GM23338 (cell line): Measurements from ENCODE around the gene SLC19A2. TPM values are rescaled to one million over a fixed set of nuclear protein-coding genes. Genes with fewer than 3 reads are reported as not detected.

Experiments
- ATAC-seq: fragments of 200-7000 bp; cut with Tn5 transposase; 3 replicates; pipeline ENCODE4 v1.9.1; 2020
- DNase-seq: peaks from one replicate; pipeline ENCODE4 v3.0.0-alpha.2; 2015; ENCODE audit warnings: low spot score
- H2AFZ ChIP-seq: fragments of 200-600 bp; sonication (generic); 2 replicates; pipeline ENCODE4 v1.8.0; 2016; ENCODE audit warnings: antibody characterized with exemption, mild to moderate bottlenecking, moderate library complexity
- H3F3A ChIP-seq: fragments of 200-600 bp; sonication (generic); replicated peaks from 2 replicates; pipeline ENCODE4 v1.8.0; 2017; ENCODE audit warnings: antibody characterized with exemption, mixed run types, low read depth
- H3K27ac ChIP-seq: fragments of 200-600 bp; sonication (generic); 2 replicates; pipeline ENCODE4 v1.6.1; 2016; ENCODE audit warnings: low read depth
- H3K27me3 ChIP-seq: fragments of 200-600 bp; sonication (generic); 2 replicates; pipeline ENCODE4 v1.8.0; 2016; ENCODE audit warnings: mild to moderate bottlenecking, mixed run types, moderate library complexity; ENCODE audit not compliant: insufficient read depth
- H3K36me3 ChIP-seq: fragments of 200-600 bp; sonication (generic); 2 replicates; pipeline ENCODE4 v1.8.0; 2016; ENCODE audit warnings: mild to moderate bottlenecking; ENCODE audit not compliant: insufficient read depth
- H3K4me1 ChIP-seq: fragments of 200-600 bp; sonication (generic); 2 replicates; pipeline ENCODE4 v1.8.0; 2016; ENCODE audit warnings: mild to moderate bottlenecking, moderate library complexity; ENCODE audit not compliant: insufficient read depth
- H3K4me2 ChIP-seq: fragments of 200-600 bp; sonication (generic); 2 replicates; pipeline ENCODE4 v1.7.1; 2017; ENCODE audit warnings: mixed run types
- H3K4me3 ChIP-seq: fragments of 200-600 bp; sonication (generic); 2 replicates; pipeline ENCODE4 v1.6.1; 2016; ENCODE audit warnings: mixed run types
- H3K79me2 ChIP-seq: fragments of 200-600 bp; sonication (generic); replicated peaks from 2 replicates; pipeline ENCODE4 v1.8.0; 2017; ENCODE audit warnings: mild to moderate bottlenecking; ENCODE audit not compliant: insufficient read depth
- H3K9me2 ChIP-seq: fragments of 200-600 bp; sonication (generic); 2 replicates; pipeline ENCODE4 v1.8.0; 2017; ENCODE audit not compliant: insufficient read depth
- H4K20me1 ChIP-seq: fragments of 200-600 bp; sonication (generic); replicated peaks from 2 replicates; pipeline ENCODE4 v1.8.0; 2017; ENCODE audit warnings: mild to moderate bottlenecking; ENCODE audit not compliant: insufficient read depth
- H3K27ac Mint-ChIP-seq: 2 replicates; pipeline ENCODE4 v1.8.0; 2020; ENCODE audit warnings: inconsistent platforms, mild to moderate bottlenecking, moderate library complexity, mixed read lengths
- H3K27me3 Mint-ChIP-seq: 3 replicates; pipeline ENCODE4 v1.8.0; 2022; ENCODE audit warnings: low read depth, mild to moderate bottlenecking, moderate library complexity, mixed read lengths, inconsistent platforms; ENCODE audit not compliant: insufficient read depth, poor library complexity
- H3K36me3 Mint-ChIP-seq: 3 replicates; pipeline ENCODE4 v1.8.0; 2021; ENCODE audit warnings: low read depth, mild to moderate bottlenecking, inconsistent platforms, moderate library complexity, mixed read lengths
- H3K4me1 Mint-ChIP-seq: 3 replicates; pipeline ENCODE4 v1.8.0; 2020; ENCODE audit warnings: mild to moderate bottlenecking, inconsistent platforms, mixed read lengths
- H3K4me3 Mint-ChIP-seq: 3 replicates; pipeline ENCODE4 v1.8.0; 2021; ENCODE audit warnings: moderate library complexity, mild to moderate bottlenecking, inconsistent platforms, mixed read lengths
- H3K9me3 Mint-ChIP-seq: 3 replicates; pipeline ENCODE4 v1.8.0; 2020; ENCODE audit warnings: moderate library complexity, mild to moderate bottlenecking, inconsistent platforms, mixed read lengths
- CREB1 ChIP-seq: fragments of 250-450 bp; sonication (Bioruptor Pico); IDR thresholded peaks from 2 replicates; pipeline ENCODE4 v1.5.0; 2020; ENCODE audit warnings: low read depth, mild to moderate bottlenecking, moderate library complexity
- CTCF ChIP-seq, 2 experiments: fragments of 200-600 bp in 1 of 2; sonication (generic) in 1 of 2; conservative IDR thresholded peaks; 2 replicates each; pipeline versions ENCODE4 v1.5.1 to v1.6.1; 2016 to 2017; ENCODE audit warnings: antibody characterized with exemption in 2 of 2, low read depth in 2 of 2, mild to moderate bottlenecking in 2 of 2, moderate library complexity in 1 of 2
- ETS1 ChIP-seq: IDR thresholded peaks from 2 replicates; pipeline ENCODE4 v1.6.1; 2016; ENCODE audit warnings: antibody characterized with exemption
- EZH2 ChIP-seq: fragments of 200-600 bp; sonication (generic); IDR thresholded peaks from one replicate; pipeline ENCODE4 v1.8.0; 2017; ENCODE audit warnings: antibody characterized with exemption, mild to moderate bottlenecking, low read depth; ENCODE audit not compliant: unreplicated experiment
- EZH2phosphoT487 ChIP-seq: fragments of 200-600 bp; sonication (generic); IDR thresholded peaks from one replicate; pipeline ENCODE4 v1.8.1; 2018; ENCODE audit warnings: antibody characterized with exemption; ENCODE audit not compliant: unreplicated experiment
- JUNB ChIP-seq: IDR thresholded peaks from one replicate; pipeline ENCODE4 v1.6.1; 2016; ENCODE audit warnings: antibody characterized with exemption; ENCODE audit not compliant: unreplicated experiment
- NANOG ChIP-seq: IDR thresholded peaks from 2 replicates; pipeline ENCODE4 v1.6.1; 2016; ENCODE audit warnings: antibody characterized with exemption, borderline replicate concordance
- POLR2AphosphoS5 ChIP-seq: IDR thresholded peaks from 2 replicates; pipeline ENCODE4 v1.6.1; 2016; ENCODE audit warnings: antibody characterized with exemption, low read depth
- REST ChIP-seq: IDR thresholded peaks from one replicate; pipeline ENCODE4 v1.6.1; 2018; ENCODE audit warnings: antibody characterized with exemption; ENCODE audit not compliant: unreplicated experiment
- STAT1 ChIP-seq: IDR thresholded peaks from one replicate; pipeline ENCODE4 v1.6.1; 2016; ENCODE audit warnings: antibody characterized with exemption; ENCODE audit not compliant: unreplicated experiment
- ZNF114 ChIP-seq: fragments of 250-450 bp; sonication (Bioruptor Pico); IDR thresholded peaks from 2 replicates; pipeline ENCODE4 v1.5.0; 2020; ENCODE audit warnings: mild to moderate bottlenecking, moderate library complexity
- ZNF331 ChIP-seq: fragments of 250-450 bp; sonication (Bioruptor Pico); IDR thresholded peaks from 2 replicates; pipeline ENCODE4 v1.5.0; 2020; ENCODE audit warnings: low read depth, mild to moderate bottlenecking, moderate library complexity
- ZNF462 ChIP-seq: fragments of 250-450 bp; sonication (Bioruptor Pico); IDR thresholded peaks from 2 replicates; pipeline ENCODE4 v1.5.0; 2020; ENCODE audit warnings: mild to moderate bottlenecking, moderate library complexity
- polyA plus RNA-seq: library from polyadenylated mRNA; unstranded; fragments of >200 nt; fragmentation: Nextera tagmentation; extraction: Ambion mirVana; gene quantifications from 2 replicates; pipeline ENCODE4 v1.2.1, GENCODE V29; 2016
- total RNA-seq: library from RNA; depleted of rRNA; stranded (reverse); fragments of >200 nt; shearing (Covaris generic); gene quantifications from 2 replicates; pipeline ENCODE4 v1.2.3, GENCODE V29; 2014

The SLC19A2 gene
- total and polyA plus RNA-seq, 2 experiments from 2014 or later = 11.1 to 39.1 TPM

- H4K20me1 ChIP-seq = no peaks in the 10 kb centered on the region
- no peak for ATAC-seq
- no peak for DNase-seq
- H3K79me2 ChIP-seq = no peaks in the 10 kb centered on the region
- H3K36me3 ChIP-seq = no peaks in the 10 kb centered on the region
- Mint-ChIP-seq H3K27ac (no peak overlapping the region), H3K9me3 (peaks cover 2% of the 10 kb centered on the region; the same call in 1 of the 3 replicates), H3K4me1 (peaks cover 3% of the 10 kb centered on the region; the same call in 2 of the 3 replicates), H3K4me3 (no peak overlapping the region), H3K27me3 (no peaks in the 10 kb centered on the region), H3K36me3 (no peaks in the 10 kb centered on the region)
- no peaks in the 10 kb centered on the region for H3K9me2 ChIP-seq
- no peak overlapping the region for H3K27ac ChIP-seq
- H3K4me3 ChIP-seq = no peak overlapping the region
- no peaks in the 10 kb centered on the region for H3K27me3 ChIP-seq
- no peak overlapping the region for H2AFZ ChIP-seq
- no peak overlapping the region for H3K4me2 ChIP-seq
- H3F3A ChIP-seq = no peaks in the 10 kb centered on the region
- TF ChIP-seq EZH2 (no peak), REST (no peak), NANOG (no peak), ZNF114 (CRISPR knock-in tag) (no peak), STAT1 (no peak), CREB1 (CRISPR knock-in tag) (no peak), ZNF462 (CRISPR knock-in tag) (no peak), CTCF (conservative IDR thresholded peaks at IDR 0.05; ENCODE audit: low read depth in 2 of 2) (no peak), ETS1 (no peak), ZNF331 (CRISPR knock-in tag) (no peak), JUNB (no peak), EZH2phosphoT487 (no peak), POLR2AphosphoS5 (no peak)
- H3K4me1 ChIP-seq = no peaks in the 10 kb centered on the region; the same call in 1 of the 2 replicates
Observed at GRCh38 chr1:169507413-169507812, 21.7 kb upstream of the SLC19A2 start.
